ENCODE data around the gene RANBP3.
"Not testable (repeated sequence)": the region's sequence is repeated elsewhere in the genome, so short reads cannot be mapped to it uniquely, and the experiment has no call there.

Gene RANBP3

DNA sequence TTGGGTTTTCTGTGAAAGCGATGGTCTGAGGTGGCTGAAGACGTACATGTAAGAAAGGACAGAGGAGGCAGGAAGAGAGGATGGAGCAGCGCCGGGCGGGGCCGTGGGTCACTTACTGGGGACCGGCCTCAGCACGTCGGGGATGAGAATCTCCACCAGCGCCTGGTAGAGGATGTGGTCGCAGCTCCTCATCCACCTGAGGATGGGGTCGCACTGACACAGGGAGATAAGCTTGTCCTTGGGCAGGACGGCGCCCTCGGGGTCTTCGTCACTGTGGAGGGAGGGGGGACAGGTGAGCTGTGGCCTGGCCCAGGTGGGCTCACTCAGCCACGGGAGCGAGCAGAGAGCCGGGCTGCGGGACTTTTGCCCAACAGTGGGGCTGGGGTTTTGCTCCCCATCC, 29.0 kb upstream of the RANBP3 start:
- TF ChIP-seq, protein P1, sequence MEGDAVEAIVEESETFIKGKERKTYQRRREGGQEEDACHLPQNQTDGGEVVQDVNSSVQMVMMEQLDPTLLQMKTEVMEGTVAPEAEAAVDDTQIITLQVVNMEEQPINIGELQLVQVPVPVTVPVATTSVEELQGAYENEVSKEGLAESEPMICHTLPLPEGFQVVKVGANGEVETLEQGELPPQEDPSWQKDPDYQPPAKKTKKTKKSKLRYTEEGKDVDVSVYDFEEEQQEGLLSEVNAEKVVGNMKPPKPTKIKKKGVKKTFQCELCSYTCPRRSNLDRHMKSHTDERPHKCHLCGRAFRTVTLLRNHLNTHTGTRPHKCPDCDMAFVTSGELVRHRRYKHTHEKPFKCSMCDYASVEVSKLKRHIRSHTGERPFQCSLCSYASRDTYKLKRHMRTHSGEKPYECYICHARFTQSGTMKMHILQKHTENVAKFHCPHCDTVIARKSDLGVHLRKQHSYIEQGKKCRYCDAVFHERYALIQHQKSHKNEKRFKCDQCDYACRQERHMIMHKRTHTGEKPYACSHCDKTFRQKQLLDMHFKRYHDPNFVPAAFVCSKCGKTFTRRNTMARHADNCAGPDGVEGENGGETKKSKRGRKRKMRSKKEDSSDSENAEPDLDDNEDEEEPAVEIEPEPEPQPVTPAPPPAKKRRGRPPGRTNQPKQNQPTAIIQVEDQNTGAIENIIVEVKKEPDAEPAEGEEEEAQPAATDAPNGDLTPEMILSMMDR (IDR thresholded peaks at IDR 0.05; ENCODE audit: low read depth, low read length, missing control alignments): no peak

DNA sequence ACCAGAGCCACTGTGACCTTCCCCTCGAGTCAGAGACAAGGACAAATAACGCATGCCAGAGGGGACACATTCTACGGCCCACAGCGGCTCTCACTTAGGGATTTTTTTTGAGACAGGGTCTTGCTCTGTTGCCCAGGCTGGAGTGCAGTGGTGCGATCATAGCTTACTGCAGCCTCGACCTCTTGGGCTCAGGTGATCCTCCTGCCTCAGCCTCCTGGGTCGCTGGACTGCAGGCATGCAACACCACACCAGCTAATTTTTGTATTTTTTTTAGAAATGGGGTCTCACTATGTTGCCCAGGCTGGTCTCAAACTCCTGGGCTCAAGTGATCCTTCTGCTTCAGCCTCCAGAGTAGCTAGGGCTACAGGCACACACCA, 28.1 kb upstream of the RANBP3 start:
- H3K4me3 ChIP-seq (replicated peaks; ENCODE audit: low read depth, low read length); DNase-seq (ENCODE audit: extremely low read depth, low read depth): not testable (repeated sequence)

More for the DNA sequence above, 29.0 kb upstream of the RANBP3 start:
- no peak overlapping the region for H3K4me3 ChIP-seq (replicated peaks; ENCODE audit: low read depth, low read length)
- no peak for DNase-seq (ENCODE audit: extremely low read depth, low read depth)

DNA sequence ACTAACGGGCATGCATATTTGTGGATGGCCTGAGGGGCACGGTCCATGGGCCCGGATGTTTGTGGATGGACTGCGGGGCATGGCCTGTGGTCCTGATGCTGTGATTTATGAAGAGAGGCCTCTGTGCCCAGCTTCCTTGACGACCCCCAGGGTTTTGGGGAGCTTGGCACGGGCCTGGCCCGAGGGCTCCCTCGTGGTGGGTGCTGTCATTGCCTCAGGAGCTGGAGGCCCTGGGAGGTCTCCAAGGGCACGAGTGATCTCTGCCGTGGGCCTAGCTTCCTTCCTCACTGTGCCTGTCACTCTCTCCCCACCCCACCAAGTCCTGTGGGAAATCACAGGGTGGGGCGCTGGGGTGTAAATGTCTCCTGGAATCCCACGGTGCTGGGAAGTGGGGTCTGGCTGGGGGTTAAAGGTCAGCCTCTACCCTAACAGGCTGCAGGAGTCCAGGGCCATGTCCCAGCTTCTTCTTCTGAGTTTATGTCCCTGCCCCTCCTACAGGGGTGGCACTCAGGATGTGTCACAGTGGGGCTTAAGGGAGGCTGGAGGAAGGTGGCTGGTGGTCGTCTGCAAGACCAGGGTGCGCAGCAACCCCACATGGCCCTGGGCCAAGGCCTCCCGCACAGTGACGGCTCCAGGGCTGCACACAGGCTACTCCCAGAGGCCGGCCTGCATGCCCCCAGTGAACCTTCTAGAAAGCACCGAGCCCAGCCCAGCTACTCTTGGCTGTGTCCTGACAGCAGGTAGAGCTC, 27.6 kb upstream of the RANBP3 start:
- H3K4me3 ChIP-seq (replicated peaks; ENCODE audit: low read depth, low read length): no peak overlapping the region
- TF ChIP-seq, protein P1 (IDR thresholded peaks at IDR 0.05; ENCODE audit: low read depth, low read length, missing control alignments): no peak
- no peak for DNase-seq (ENCODE audit: extremely low read depth, low read depth)

DNA sequence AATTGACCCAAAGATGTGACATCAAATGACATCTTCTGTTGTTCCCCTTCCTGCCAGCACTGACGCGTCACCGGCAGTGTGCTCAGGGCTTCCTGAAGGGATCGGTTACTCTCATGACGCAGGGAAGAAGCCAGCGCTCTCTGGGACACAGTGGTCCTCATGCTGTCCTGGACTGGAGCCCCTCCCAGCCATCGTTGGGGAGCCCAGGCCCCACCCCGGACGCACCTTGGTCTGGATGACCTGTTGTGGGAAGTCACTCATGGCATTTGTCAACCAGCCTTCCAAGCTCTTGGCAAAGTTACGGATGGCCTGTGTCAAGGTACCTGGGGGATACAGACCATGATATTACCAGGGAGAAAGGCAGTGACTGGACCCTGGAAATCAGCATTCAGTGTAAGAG, 26.0 kb upstream of the RANBP3 start:
- no peak for DNase-seq (ENCODE audit: extremely low read depth, low read depth)
- TF ChIP-seq, protein P1 (IDR thresholded peaks at IDR 0.05; ENCODE audit: low read depth, low read length, missing control alignments): no peak
- no peak overlapping the region for H3K4me3 ChIP-seq (replicated peaks; ENCODE audit: low read depth, low read length)

DNA sequence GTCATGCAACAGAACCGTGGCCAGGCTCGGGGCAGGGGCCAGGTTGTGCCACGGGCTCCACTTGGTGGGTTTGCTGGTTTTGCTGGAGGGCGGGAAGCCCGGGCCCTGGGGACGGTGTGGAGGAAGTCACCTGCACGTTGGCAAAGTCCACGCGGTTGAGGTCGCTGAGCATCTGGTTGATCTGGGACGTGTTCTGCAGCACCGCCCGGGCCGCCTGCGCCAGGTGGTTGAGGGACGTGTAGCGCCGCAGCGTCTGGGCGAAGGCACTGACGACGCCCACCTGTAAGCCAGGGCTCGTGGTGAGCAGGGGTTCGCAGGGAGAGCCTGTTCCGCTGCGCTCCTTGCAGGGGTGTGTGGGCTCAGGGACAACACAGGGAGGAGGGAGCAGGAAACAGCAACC, 24.7 kb upstream of the RANBP3 start:
- no peak overlapping the region for H3K4me3 ChIP-seq (replicated peaks; ENCODE audit: low read depth, low read length)
- no peak for DNase-seq (ENCODE audit: extremely low read depth, low read depth)
- TF ChIP-seq, protein P1 (IDR thresholded peaks at IDR 0.05; ENCODE audit: low read depth, low read length, missing control alignments): no peak

GRCh38 chr19:6000228-6000847, 22.4 kb upstream of the RANBP3 start:
- no peak overlapping the region for H3K4me3 ChIP-seq (replicated peaks; ENCODE audit: low read depth, low read length)
- DNase-seq (ENCODE audit: extremely low read depth, low read depth): no peak
- TF ChIP-seq, protein P1 (IDR thresholded peaks at IDR 0.05; ENCODE audit: low read depth, low read length, missing control alignments): no peak

DNA sequence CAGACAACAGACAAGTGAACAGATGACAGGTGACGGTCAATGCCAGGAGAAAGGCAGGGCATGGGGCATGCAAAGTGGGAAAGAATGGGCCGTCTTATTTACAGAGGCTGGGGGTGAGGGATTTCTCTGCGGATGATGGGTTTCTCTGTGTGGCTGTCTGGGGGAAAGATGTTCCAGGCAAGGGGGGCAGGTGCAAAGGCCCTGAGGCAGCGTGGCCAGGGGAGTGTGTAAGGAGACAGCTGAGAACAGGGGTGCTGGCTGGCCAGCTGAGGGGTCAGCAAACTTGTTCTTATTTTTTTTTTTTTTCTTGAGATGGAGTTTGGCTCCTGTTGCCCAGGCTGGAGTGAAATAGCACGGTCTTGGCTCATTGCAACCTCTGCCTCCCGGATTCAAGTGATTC, 21.8 kb upstream of the RANBP3 start:
- no peak overlapping the region for H3K4me3 ChIP-seq (replicated peaks; ENCODE audit: low read depth, low read length)
- TF ChIP-seq, protein P1 (IDR thresholded peaks at IDR 0.05; ENCODE audit: low read depth, low read length, missing control alignments): no peak
- no peak for DNase-seq (ENCODE audit: extremely low read depth, low read depth)
